HG03469 (cell line): ENCODE results near the gene ICOSLG.
"Not testable (repeated sequence)": the region's sequence is repeated elsewhere in the genome, so short reads cannot be mapped to it uniquely, and the experiment has no call there.

Experiments used
- ATAC-seq: cut with Tn5 transposase; IDR thresholded peaks from one replicate; pipeline ENCODE4 v1.9.1; 2021; ENCODE audit warnings: mild to moderate bottlenecking, moderate library complexity, moderate number of reproducible peaks; ENCODE audit not compliant: unreplicated experiment

The ICOSLG gene

DNA sequence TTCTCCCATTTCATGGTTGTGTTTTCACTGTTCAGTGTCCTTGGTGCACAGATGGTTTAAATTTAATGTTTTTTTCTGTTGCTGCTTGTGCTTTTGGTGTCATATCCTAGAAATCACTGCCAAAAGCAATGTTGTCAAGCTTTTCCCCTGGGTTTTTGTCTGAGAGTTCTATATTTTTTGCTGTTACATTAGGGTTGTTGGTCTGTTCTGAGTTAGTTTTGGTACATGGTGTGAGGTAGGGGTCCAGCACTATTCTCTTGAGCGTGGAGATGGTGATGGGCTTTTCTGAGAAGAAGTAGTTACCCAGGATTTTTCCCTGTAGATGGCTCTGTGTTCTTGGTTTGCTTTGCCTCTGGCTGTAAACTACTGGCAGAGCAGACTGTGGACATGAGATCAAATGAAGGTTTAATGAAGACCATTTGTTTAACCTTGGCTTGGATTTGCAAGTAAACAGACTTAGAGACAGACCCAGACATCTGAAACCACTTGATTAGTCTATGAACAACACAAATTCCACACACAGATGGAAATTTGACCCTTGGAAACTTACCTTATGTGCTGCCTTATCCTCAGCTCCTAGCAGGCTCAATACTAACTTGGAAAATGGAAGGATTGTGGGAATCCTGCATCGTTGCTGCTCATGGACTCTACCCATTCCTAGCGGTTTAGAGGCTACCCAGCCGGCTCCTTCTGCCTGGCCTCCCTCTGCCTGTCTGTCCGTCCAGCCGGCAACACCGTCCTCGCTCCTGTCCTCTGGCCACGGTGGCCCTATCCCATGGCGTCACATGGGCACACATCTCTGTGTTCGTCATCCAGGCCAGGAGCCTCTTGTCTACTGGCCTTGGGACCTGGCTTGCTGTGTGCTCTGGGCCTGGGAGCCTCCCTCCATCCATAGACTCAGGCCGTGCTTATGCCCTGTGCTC is 50.1 kb downstream of the ICOSLG start:
- ATAC-seq, result not testable (repeated sequence)

DNA sequence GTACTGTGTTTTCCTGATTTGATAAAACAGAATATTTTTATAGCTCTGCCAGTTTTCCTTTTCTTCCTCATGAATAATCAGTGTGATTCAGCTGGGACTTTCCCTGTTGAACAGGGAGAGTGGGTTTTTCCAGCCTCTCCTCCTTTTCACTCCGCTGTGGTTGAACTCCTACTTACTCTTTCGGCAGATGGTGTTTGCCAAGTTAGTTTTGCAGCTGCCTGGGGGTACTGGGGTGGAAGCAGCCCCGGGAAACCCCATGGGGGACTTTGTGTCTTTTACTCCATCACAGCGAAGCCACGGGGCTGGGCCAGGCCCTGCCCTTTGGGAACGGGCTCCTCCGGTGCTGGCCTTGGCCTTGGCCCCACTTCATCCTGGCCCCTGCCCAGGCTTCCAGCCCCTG is 55.9 kb downstream of the ICOSLG start:
- ATAC-seq, result not testable (repeated sequence)

DNA sequence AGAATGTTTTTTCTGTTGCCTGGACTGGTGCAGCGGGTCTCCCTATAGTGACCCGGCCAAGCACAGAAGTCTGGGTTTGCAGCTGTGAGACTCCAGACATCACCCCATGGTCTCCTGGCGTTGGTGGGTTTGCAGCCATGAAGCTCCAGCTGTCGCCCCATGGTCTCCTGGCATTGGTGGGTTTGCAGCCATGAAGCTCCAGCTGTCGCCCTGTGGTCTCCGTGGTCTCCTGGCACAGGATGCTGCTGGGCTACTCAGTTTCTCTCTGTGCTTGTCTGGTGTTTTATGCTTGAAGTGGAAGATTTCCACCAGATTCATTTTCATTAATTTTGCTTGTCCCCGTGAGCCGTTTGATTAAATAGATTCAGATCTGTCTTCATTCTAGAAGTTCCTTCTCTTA is 58.5 kb downstream of the ICOSLG start:
- ATAC-seq, result not testable (repeated sequence)

DNA sequence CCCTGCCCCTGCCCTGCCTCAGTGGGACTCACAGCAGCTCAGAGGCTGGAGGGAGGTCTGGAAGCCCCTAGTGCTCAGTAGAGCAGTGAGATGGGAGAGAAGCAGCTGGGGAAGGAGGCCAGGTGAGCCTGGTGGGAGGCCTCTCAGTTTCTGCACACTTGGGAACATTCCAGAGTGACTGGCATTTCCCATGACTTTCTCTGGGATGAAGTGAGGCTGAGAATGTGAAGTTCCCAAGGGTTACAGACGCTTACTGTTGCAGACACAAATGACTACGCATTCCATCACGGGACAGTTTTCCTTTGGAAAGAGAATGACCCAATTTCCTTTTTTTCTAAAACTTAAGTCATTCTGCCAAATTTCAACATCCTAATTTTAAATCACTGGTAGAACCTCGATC is 59.2 kb downstream of the ICOSLG start:
- ATAC-seq, result not testable (repeated sequence)

DNA sequence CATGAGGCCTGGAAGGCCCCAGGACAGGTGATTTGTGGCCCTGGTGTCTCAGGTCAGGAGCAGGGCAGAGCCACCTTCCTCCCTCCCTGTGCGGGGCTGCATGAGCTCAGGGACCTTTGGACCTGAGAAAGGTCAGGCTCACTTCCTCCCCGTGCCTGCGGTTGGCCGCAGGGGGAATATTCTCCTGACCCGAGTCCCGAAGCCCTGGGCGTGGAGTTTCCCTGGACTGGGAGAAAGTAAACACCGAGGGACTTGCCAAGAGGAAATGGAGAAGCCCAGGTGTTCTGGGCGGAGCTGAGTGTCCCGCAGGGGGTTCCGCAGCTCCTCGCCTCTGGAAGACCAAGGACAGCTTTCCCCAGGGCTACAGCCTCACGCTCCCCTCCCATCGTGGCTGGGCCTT is 64.6 kb downstream of the ICOSLG start:
- not testable (repeated sequence) for ATAC-seq

DNA sequence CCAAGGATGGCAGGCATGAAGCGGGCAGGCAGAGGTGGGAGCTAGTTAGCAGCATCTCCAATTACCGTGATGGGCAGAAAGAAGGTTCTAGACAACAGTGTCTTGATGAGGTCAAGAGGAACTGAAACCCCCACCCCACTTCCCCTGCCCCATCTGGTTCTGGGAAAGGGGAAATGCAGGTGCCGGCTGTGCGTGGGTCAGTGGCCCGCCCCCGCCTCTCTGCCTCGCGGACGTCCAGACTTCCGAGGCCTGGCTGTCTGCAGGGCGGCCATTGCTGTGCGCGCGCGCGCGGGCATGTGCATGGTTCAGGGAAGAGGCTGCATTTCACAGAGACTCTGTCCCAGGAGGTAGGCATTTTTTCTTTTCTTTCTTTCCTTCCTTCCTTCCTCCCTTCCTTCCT is 65.6 kb downstream of the ICOSLG start:
- ATAC-seq, result not testable (repeated sequence)
